Left ventricle myocardium superior (tissue), 1 donor: Measurements from ENCODE around the gene ANKS1B. TPM values are rescaled to one million over a fixed set of nuclear protein-coding genes. Genes with fewer than 3 reads are reported as not detected.

Experiments
- ATAC-seq: fragments of 200-7000 bp; cut with Tn5 transposase; one replicate; pipeline ENCODE4 v1.9.1; 2020; ENCODE audit warnings: mild to moderate bottlenecking, moderate library complexity
- DNase-seq: peaks from one replicate; pipeline ENCODE4 v3.0.0-alpha.2; 2020
- intact Hi-C: fragments of 100-400 bp; cut with micrococcal nuclease; formaldehyde crosslinking; loops from one replicate; pipeline ENCODE4 v1.11.0; 2022
- total RNA-seq: library from RNA; stranded (reverse); fragmentation: NEBNext Ultra II Directional; extraction: Animal tissue kit (Norgen Biotek cat#: 25700); gene quantifications from one replicate; pipeline ENCODE4 v1.2.1, GENCODE V29; 2021
- donor health status: DM: no; HTN: yes; CAD: no; lungs with severe emphysema.

ANKS1B gene
- total RNA-seq, 1 donor from 2014 or later = 2.5 TPM

DNA sequence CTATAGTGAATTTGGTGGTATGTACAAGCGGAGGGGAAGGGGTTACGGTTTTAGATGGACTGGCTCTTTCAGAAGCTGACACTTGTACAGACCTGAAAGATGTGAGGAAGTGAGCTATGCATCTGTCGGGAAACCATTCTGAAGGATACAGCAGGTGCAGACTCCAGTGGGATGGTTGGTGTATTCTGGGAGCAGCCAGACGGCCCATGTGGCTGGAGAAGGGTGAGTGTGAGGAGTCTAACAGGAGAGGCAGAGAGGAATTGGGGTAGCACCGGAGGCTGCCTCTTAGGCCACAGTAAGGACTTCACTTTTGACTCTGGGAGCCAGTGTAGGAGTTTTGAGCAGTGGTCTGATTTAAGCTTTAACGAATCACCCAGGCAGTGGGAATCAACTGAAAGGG, 1248.9 kb downstream of the ANKS1B start:
- intact Hi-C loops = no loop called here
- DNase-seq = no peak
- ATAC-seq = no peak

- no peak for DNase-seq
- intact Hi-C loops = no loop called here
- no peak for ATAC-seq
Measured at GRCh38 chr12:98733667-98734350, 1250.9 kb downstream of the ANKS1B start.

DNA sequence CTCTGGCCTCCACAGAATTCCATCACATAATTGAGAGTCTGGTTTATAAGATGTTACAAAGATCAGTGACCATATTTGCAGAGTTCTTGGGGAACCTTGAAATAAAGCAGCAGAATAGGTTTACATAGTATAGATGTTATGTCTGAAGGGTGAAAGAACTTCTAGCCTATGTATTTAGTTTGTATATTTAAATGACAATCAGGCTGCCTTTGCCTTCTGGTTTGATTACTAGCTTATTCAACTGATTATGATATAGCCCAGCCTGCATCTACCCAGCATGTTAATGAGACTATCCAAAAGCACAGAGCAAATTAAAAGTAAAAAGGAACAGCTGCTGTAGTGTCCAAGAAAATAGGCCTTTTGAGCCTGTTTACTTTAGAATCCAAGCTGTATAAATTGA, 1254.3 kb downstream of the ANKS1B start:
- intact Hi-C loops = no loop called here
- ATAC-seq (no peak), DNase-seq (no peak)

- intact Hi-C loops = no loop called here
- no peak for ATAC-seq
- DNase-seq = no peak
Measured at GRCh38 chr12:98727196-98727595, 1257.5 kb downstream of the ANKS1B start.

GRCh38 chr12:98725476-98726247, 1259.1 kb downstream of the ANKS1B start:
- intact Hi-C loops = no loop called here

DNA sequence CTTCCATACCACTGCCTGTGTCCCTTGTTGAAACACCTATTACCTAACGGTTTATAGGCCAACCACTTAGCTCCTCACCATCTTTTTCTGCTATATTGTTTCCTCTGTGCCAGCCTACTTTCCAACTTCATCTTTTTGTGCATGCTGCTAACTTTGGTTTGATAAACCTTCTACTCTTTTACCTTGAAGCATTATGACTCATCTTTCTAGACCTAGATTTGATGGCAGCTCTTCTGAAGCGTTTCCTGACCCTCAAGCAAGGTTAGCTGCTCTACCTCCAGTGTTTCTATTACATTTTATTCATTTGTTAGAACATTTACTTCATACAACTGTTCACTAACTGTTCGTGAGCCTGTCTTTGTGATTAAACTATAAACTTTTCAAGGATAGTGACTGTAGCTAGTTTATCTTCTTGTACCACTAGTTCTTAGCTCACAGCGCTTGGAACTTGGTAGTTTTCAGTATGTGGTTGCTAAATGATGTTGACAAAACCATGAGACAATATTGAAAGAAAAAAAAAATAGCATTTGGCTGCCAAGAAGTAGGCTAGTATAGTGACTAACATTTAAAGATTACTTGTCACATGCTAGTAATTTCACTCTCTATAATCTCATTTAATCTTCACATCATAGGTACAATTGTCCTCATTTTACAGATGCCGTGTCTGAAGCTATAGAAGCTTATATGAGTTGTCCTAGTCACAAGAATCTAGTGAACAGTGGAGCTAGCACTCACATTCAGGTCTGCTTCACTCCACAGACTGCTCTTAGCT, 1260.2 kb downstream of the ANKS1B start:
- no peak for DNase-seq
- intact Hi-C loops = no loop called here
- no peak for ATAC-seq

More at GRCh38 chr12:98725476-98726247, 1259.1 kb downstream of the ANKS1B start:
- ATAC-seq (peak; percentile 47), DNase-seq (no peak)

DNA sequence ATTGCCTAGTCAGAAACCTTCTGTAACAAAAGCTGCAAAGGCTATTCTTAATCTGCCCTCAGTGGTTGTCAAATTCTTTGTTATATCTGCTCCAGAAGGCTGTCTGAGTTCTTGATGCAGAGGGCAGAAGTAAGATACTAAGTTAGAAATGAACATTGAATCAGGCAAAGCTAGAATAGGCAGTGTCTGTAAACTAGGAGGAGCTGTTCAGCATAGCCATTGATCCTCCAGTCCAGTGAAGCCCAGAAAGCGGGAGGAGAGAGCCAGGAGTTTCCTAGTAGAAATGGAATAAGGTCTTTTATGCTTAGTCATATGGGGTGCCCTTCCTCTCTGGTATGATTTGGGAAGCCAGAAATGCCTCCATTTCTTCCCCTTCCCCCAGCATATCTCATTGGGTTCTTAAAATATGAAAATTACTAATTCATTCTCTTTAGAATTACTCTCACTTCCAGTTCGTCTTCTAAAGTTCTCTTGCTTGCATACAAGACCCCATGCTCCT, 1263.5 kb downstream of the ANKS1B start:
- intact Hi-C loops = no loop called here
- no peak for ATAC-seq
- DNase-seq = no peak

GRCh38 chr12:98719515-98720504, 1264.9 kb downstream of the ANKS1B start:
- no peak for ATAC-seq
- DNase-seq = no peak
- intact Hi-C loops = no loop called here

DNA sequence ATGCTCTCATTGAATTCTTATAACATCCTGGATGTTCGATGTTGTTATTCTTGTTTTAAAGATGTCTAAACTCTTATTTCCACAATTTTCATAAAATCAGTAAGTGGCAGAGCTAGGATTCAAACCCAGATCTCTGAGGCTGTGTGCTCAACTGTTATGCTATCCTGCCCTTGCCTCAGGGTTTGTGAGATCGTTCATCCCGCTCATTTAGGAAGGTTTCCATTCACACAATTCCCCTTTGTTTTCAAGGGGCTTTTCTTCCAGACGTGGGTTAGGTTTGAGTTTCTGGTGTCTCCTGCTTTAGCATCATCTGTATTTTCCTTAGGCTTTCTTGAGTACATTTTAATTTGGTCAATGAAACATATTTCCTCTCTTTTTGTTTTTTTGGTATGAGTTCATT, 1270.3 kb downstream of the ANKS1B start:
- no peak for DNase-seq
- intact Hi-C loops = no loop called here
- ATAC-seq = no peak

GRCh38 chr12:98709022-98709421, 1275.7 kb downstream of the ANKS1B start:
- ATAC-seq (no peak), DNase-seq (no peak)
- intact Hi-C loops = no loop called here

GRCh38 chr12:98701166-98701565, 1283.6 kb downstream of the ANKS1B start:
- ATAC-seq (no peak), DNase-seq (no peak)
- intact Hi-C loops = no loop called here

- ATAC-seq = peak; percentile 88
- intact Hi-C loops = loop anchor here (5.0 kb wide), 1 partner anchor 298 kb away; no protein-coding TSS in a partner anchor
- no peak for DNase-seq
Measured at GRCh38 chr12:98699586-98699985, 1285.2 kb downstream of the ANKS1B start.

- intact Hi-C loops = loop anchor here (5.0 kb wide), 1 partner anchor 298 kb away; no protein-coding TSS in a partner anchor
- DNase-seq (peak; percentile 51), ATAC-seq (peak; percentile 94)
Measured at GRCh38 chr12:98698603-98699463, 1285.9 kb downstream of the ANKS1B start.

- DNase-seq (no peak), ATAC-seq (no peak)
- intact Hi-C loops = loop anchor here (5.0 kb wide), 1 partner anchor 300 kb away; no protein-coding TSS in a partner anchor
Measured at GRCh38 chr12:98697209-98697608, 1287.5 kb downstream of the ANKS1B start.

GRCh38 chr12:98696036-98696646, 1288.6 kb downstream of the ANKS1B start:
- intact Hi-C loops = loop anchor here (5.0 kb wide), 1 partner anchor 301 kb away; no protein-coding TSS in a partner anchor
- no peak for ATAC-seq
- DNase-seq = no peak

DNA sequence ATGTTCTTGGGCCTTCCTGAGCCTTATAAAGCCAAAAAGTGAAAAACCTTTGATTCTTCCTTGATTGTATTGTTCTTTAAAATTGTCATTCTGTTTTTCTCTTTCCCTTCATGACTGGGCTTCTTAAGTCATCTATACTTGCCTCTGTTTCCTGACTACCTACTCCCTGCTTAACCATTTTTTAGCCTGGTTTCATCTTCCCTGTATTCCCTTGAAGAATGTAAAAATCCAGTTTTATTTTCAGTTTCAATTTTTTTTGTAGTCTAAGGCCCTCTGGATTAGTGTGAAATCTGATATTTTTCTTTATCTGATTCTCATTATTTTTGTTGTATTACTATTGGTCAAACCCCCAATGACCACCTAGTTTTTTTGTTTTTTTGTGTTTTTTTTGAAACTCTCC, 1293.4 kb downstream of the ANKS1B start:
- no peak for DNase-seq
- no peak for ATAC-seq
- intact Hi-C loops = no loop called here

DNA sequence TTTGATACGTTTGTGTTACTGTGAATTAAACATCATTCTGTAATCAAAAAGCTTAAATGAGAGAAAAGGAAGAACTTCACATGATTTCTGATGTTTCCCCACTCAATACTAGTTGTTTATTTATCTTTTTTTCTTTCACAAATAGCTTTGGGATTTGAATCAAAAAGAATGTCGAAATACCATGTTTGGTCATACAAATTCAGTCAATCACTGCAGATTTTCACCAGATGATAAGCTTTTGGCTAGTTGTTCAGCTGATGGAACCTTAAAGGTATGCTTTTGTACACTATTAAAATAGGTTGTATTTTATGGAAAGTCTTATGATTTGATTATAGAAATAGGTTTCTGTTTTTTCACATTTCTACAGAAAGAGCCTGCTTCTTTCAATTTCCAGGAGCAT, 1298.1 kb downstream of the ANKS1B start:
- intact Hi-C loops = no loop called here
- ATAC-seq (no peak), DNase-seq (no peak)
